HEK293 (cell line): ENCODE results near the gene EYS.

ENCODE experiments used
- CTCF ChIA-PET: fragments of 350-600 bp; formaldehyde crosslinking; extraction: SDS; loops from one replicate; lab custom pipeline; 2021; ENCODE audit warnings: antibody characterized with exemption; lab: Yijun Ruan, JAX
- POLR2A ChIA-PET: fragments of 300-600 bp; formaldehyde crosslinking; extraction: SDS; loops from one replicate; lab custom pipeline; 2020; ENCODE audit warnings: antibody characterized with exemption, inconsistent platforms; lab: Yijun Ruan, JAX
- H3K27ac ChIP-seq: fragments of 200-500 bp; sonication (Bioruptor generic); 2 replicates; pipeline ENCODE4 v1.5.1; 2014; ENCODE audit warnings: low read depth, low read length, control low read depth, inconsistent platforms; ENCODE audit errors: extremely low read depth
- H3K36me3 ChIP-seq, 2 experiments: fragments of 200-500 bp in 1 of 2; sonication (Bioruptor generic) in 1 of 2; 1 replicate in 1 of 2; 2 replicates in 1 of 2; pipeline ENCODE4 v1.5.1; 2014 to 2017; ENCODE audit warnings: inconsistent platforms in 2 of 2, low read length in 2 of 2; ENCODE audit not compliant: control insufficient read depth in 2 of 2, insufficient read depth in 1 of 2
- H3K4me1 ChIP-seq: fragments of 200-500 bp; sonication (Bioruptor generic); 2 replicates; pipeline ENCODE4 v1.5.1; 2014; ENCODE audit warnings: mild to moderate bottlenecking, low read length, inconsistent platforms; ENCODE audit not compliant: control insufficient read depth, insufficient read depth
- H3K4me3 ChIP-seq: 2 replicates; pipeline ENCODE4 v1.5.1; 2011; ENCODE audit warnings: low read depth, mild to moderate bottlenecking, control low read depth, low read length, moderate library complexity
- H3K9me3 ChIP-seq: fragments of 200-500 bp; sonication (Bioruptor generic); 2 replicates; pipeline ENCODE4 v1.5.1; 2014; ENCODE audit warnings: low read depth, low read length, inconsistent platforms; ENCODE audit not compliant: control insufficient read depth, insufficient read depth
- KLF17 ChIP-seq: fragments of 450-650 bp; formaldehyde crosslinking; IDR thresholded peaks from 2 replicates; pipeline ENCODE4 v1.5.1; 2016; ENCODE audit warnings: missing biosample characterization, missing genetic modification characterization
- MEIS1 ChIP-seq: sonication (generic); formaldehyde crosslinking; IDR thresholded peaks from 2 replicates; pipeline ENCODE4 v1.8.1; 2022; ENCODE audit warnings: missing genetic modification reagents, mild to moderate bottlenecking, borderline replicate concordance
- SALL2 ChIP-seq: fragments of 450-650 bp; formaldehyde crosslinking; IDR thresholded peaks from 2 replicates; pipeline ENCODE4 v1.5.0; 2017; ENCODE audit warnings: missing biosample characterization, mild to moderate bottlenecking, missing genetic modification characterization, borderline replicate concordance
- SP3 ChIP-seq: fragments of 450-650 bp; formaldehyde crosslinking; IDR thresholded peaks from 2 replicates; pipeline ENCODE4 v1.5.1; 2016; ENCODE audit warnings: missing biosample characterization, missing genetic modification characterization
- TSHZ1 ChIP-seq: fragments of 450-650 bp; formaldehyde crosslinking; IDR thresholded peaks from 2 replicates; pipeline ENCODE4 v1.5.1; 2016; ENCODE audit warnings: missing biosample characterization, missing genetic modification characterization, borderline replicate concordance
- ZBTB7A ChIP-seq: fragments of 450-650 bp; formaldehyde crosslinking; IDR thresholded peaks from 2 replicates; pipeline ENCODE4 v1.5.1; 2016; ENCODE audit warnings: low read depth, missing biosample characterization, missing genetic modification characterization
- ZFHX2 ChIP-seq: fragments of 450-650 bp; formaldehyde crosslinking; conservative IDR thresholded peaks from 2 replicates; pipeline ENCODE4 v1.5.1; 2016; ENCODE audit warnings: missing biosample characterization, missing genetic modification characterization
- ZNF133 ChIP-seq: fragments of 450-650 bp; formaldehyde crosslinking; IDR thresholded peaks from 2 replicates; pipeline ENCODE4 v1.5.1; 2016; ENCODE audit warnings: missing biosample characterization, missing genetic modification characterization
- ZNF157 ChIP-seq: fragments of 450-650 bp; formaldehyde crosslinking; IDR thresholded peaks from 2 replicates; pipeline ENCODE4 v1.5.1; 2016; ENCODE audit warnings: missing biosample characterization, missing genetic modification characterization
- ZNF202 ChIP-seq: fragments of 450-650 bp; formaldehyde crosslinking; IDR thresholded peaks from 2 replicates; pipeline ENCODE4 v1.5.1; 2016; ENCODE audit warnings: missing biosample characterization, missing genetic modification characterization, borderline replicate concordance
- ZNF266 ChIP-seq: fragments of 450-650 bp; formaldehyde crosslinking; IDR thresholded peaks from 2 replicates; pipeline ENCODE4 v1.5.1; 2016; ENCODE audit warnings: missing biosample characterization, missing genetic modification characterization, low read depth
- ZNF280D ChIP-seq: fragments of 450-650 bp; formaldehyde crosslinking; IDR thresholded peaks from 2 replicates; pipeline ENCODE4 v1.5.1; 2016; ENCODE audit warnings: missing biosample characterization, missing genetic modification characterization
- ZNF404 ChIP-seq: fragments of 450-650 bp; formaldehyde crosslinking; IDR thresholded peaks from 2 replicates; pipeline ENCODE4 v1.5.1; 2017; ENCODE audit warnings: missing biosample characterization, missing genetic modification characterization
- ZNF416 ChIP-seq: fragments of 450-650 bp; formaldehyde crosslinking; IDR thresholded peaks from 2 replicates; pipeline ENCODE4 v1.5.1; 2016; ENCODE audit warnings: missing biosample characterization, missing genetic modification characterization
- ZNF449 ChIP-seq: fragments of 450-650 bp; formaldehyde crosslinking; IDR thresholded peaks from 2 replicates; pipeline ENCODE4 v1.5.1; 2017; ENCODE audit warnings: missing biosample characterization, mild to moderate bottlenecking, missing genetic modification characterization, moderate library complexity
- ZNF473 ChIP-seq: fragments of 450-650 bp; formaldehyde crosslinking; IDR thresholded peaks from 2 replicates; pipeline ENCODE4 v1.5.1; 2017; ENCODE audit warnings: missing biosample characterization, missing genetic modification characterization
- ZNF549 ChIP-seq: fragments of 450-650 bp; IDR thresholded peaks from 2 replicates; pipeline ENCODE4 v1.5.1; 2018; ENCODE audit warnings: missing biosample characterization, missing genetic modification characterization, mild to moderate bottlenecking, inconsistent platforms, moderate library complexity
- ZNF600 ChIP-seq: fragments of 450-650 bp; formaldehyde crosslinking; IDR thresholded peaks from 2 replicates; pipeline ENCODE4 v1.5.1; 2016; ENCODE audit warnings: missing biosample characterization, missing genetic modification characterization
- ZNF610 ChIP-seq: fragments of 450-650 bp; formaldehyde crosslinking; IDR thresholded peaks from 2 replicates; pipeline ENCODE4 v1.5.1; 2016; ENCODE audit warnings: missing biosample characterization, missing genetic modification characterization, borderline replicate concordance
- ZNF623 ChIP-seq: fragments of 450-650 bp; formaldehyde crosslinking; IDR thresholded peaks from 2 replicates; pipeline ENCODE4 v1.5.1; 2016; ENCODE audit warnings: missing biosample characterization, missing genetic modification characterization
- ZNF626 ChIP-seq: fragments of 450-650 bp; sonication (Bioruptor Pico); formaldehyde crosslinking; IDR thresholded peaks from 2 replicates; pipeline ENCODE4 v1.5.1; 2018; ENCODE audit warnings: missing biosample characterization, missing genetic modification characterization, inconsistent platforms
- ZNF660 ChIP-seq: fragments of 450-650 bp; IDR thresholded peaks from 2 replicates; pipeline ENCODE4 v1.5.1; 2018; ENCODE audit warnings: missing biosample characterization, mild to moderate bottlenecking, missing genetic modification characterization
- ZNF701 ChIP-seq: fragments of 450-650 bp; formaldehyde crosslinking; IDR thresholded peaks from 2 replicates; pipeline ENCODE4 v1.5.1; 2016; ENCODE audit warnings: missing biosample characterization, missing genetic modification characterization
- ZNF843 ChIP-seq: fragments of 450-650 bp; formaldehyde crosslinking; IDR thresholded peaks from 2 replicates; pipeline ENCODE4 v1.5.1; 2016; ENCODE audit warnings: missing biosample characterization, missing genetic modification characterization
- ZSCAN4 ChIP-seq: fragments of 450-650 bp; formaldehyde crosslinking; IDR thresholded peaks from 2 replicates; pipeline ENCODE4 v1.5.1; 2017; ENCODE audit warnings: missing biosample characterization, missing genetic modification characterization
- TF ChIP-seq, protein P1 (sequence below): fragments of 450-650 bp; formaldehyde crosslinking; IDR thresholded peaks from 2 replicates; pipeline ENCODE4 v1.5.1; 2016; ENCODE audit warnings: missing biosample characterization, missing genetic modification characterization

EYS gene

DNA sequence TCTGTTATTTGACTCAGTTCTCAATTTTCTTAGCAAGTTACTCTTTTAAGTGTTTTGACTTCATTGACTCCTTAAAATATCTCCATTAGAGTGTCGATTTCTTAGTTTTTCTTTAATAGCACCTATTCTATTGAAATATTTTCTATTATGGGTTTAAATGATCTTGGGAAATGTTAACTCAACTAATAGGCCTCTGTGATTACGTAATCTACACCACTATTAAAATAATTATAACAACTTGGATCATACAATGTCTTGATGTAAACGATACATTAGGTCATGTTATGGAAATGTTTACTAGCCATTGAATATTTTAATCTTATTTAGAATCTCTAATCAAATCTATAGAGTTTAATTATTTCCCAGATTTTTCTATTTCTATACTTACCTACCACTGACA, 550.0 kb downstream of the EYS start:
- POLR2A ChIA-PET: no interaction called here
- H3K4me3 ChIP-seq: no peak overlapping the region
- H3K36me3 ChIP-seq: no peaks in the 10 kb centered on the region
- TF ChIP-seq ZNF660 (no peak), ZNF701 (tag by site-specific recombination) (no peak), ZNF280D (tag by site-specific recombination) (no peak), ZNF843 (tag by site-specific recombination) (no peak), ZNF266 (tag by site-specific recombination) (no peak), SALL2 (tag by site-specific recombination) (no peak), MEIS1 (no peak), ZNF473 (tag by site-specific recombination) (no peak), ZFHX2 (tag by site-specific recombination) (no peak), ZNF449 (tag by site-specific recombination) (no peak), ZBTB7A (tag by site-specific recombination) (no peak), SP3 (tag by site-specific recombination) (no peak), ZSCAN4 (tag by site-specific recombination) (no peak), KLF17 (tag by site-specific recombination) (no peak)
- TF ChIP-seq, protein P1, sequence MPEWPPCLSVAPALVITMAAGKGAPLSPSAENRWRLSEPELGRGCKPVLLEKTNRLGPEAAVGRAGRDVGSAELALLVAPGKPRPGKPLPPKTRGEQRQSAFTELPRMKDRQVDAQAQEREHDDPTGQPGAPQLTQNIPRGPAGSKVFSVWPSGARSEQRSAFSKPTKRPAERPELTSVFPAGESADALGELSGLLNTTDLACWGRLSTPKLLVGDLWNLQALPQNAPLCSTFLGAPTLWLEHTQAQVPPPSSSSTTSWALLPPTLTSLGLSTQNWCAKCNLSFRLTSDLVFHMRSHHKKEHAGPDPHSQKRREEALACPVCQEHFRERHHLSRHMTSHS (tag by site-specific recombination): no peak
- H3K4me1 ChIP-seq: no peaks in the 10 kb centered on the region
- CTCF ChIA-PET: no interaction called here
- H3K27ac ChIP-seq: no peak overlapping the region
- no peaks in the 10 kb centered on the region for H3K9me3 ChIP-seq

GRCh38 chr6:65155083-65155482, 551.9 kb downstream of the EYS start:
- CTCF ChIA-PET: interaction anchor here (0.7 kb wide), 1 partner anchor 379 kb away, joined by 3 read pairs; no protein-coding TSS in a partner anchor
- Histone ChIP-seq H3K36me3 (no peaks in the 10 kb centered on the region), H3K4me3 (no peak overlapping the region), H3K9me3 (no peaks in the 10 kb centered on the region), H3K4me1 (no peaks in the 10 kb centered on the region), H3K27ac (no peak overlapping the region)
- POLR2A ChIA-PET: no interaction called here
- TF ChIP-seq ZNF416 (tag by site-specific recombination) (no peak), ZNF404 (tag by site-specific recombination) (no peak), ZNF133 (tag by site-specific recombination) (no peak), ZNF549 (tag by site-specific recombination) (no peak), ZNF623 (tag by site-specific recombination) (no peak), ZNF610 (tag by site-specific recombination) (no peak), ZNF626 (no peak), ZNF600 (tag by site-specific recombination) (no peak), TSHZ1 (tag by site-specific recombination) (no peak), ZNF157 (no peak), ZNF202 (tag by site-specific recombination) (no peak)
